ENCODE results near the gene ERAP2.
A peak's percentile ranks its signal among the peaks of the same experiment; 100 is the strongest.

ERAP2 gene

DNA sequence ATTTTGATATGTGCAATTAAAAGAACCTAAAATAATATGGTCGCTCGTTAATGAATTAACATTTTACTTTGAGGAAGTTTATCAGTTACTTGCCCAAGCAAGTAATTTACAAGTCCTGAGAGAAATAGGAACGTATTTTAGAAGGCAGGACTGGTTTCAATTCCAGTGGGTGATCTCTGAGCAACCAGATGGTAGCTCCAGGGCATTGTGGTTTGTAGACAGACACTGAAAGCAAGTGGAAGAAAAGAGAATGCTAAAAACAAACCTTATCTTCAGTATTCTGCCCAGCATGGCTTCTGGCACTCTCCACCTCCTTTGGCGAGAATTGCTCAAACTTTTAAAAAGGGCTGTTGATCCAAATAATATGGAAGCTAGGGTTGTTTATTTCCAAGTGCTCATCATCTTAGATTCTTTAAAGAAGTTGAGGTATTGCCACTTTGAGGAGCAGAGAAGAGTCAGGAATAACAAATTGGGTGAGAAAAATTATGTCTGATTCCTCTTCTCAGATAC, 31.8 kb upstream of the ERAP2 start:
- Histone ChIP-seq H3K9ac (ENCODE audit: low read length) (no peak overlapping the region), H3K4me2 (ENCODE audit: low read depth, low read length) (peak overlapping the region; percentile 83), H4K20me1 (ENCODE audit: insufficient read depth, low read length) (no peaks in the 10 kb centered on the region), H3K4me3 (ENCODE audit: low read length) (no peak overlapping the region), H3K79me2 (ENCODE audit: low read length) (no peaks in the 10 kb centered on the region), H3K9me2 (replicated peaks; ENCODE audit: insufficient read depth, low read length) (no peaks in the 10 kb centered on the region), H2AFZ (ENCODE audit: low read length) (no peak overlapping the region), H3K36me3 (replicated peaks; ENCODE audit: insufficient read depth, low read length) (no peaks in the 10 kb centered on the region), H3F3A (ENCODE audit: insufficient read depth, low read length) (0 out of 2 replicates have a peak, but pooled peaks cover 3% of the 10 kb centered on the region), H3K4me1 (ENCODE audit: low read length) (peaks cover 11% of the 10 kb centered on the region), H3K27me3 (replicated peaks; ENCODE audit: insufficient read depth, low read length) (no peaks in the 10 kb centered on the region), H3K9me3 (replicated peaks; ENCODE audit: insufficient read depth, low read length) (no peaks in the 10 kb centered on the region), H3K27ac (ENCODE audit: low read length) (no peak overlapping the region)
- TF ChIP-seq, protein P1, sequence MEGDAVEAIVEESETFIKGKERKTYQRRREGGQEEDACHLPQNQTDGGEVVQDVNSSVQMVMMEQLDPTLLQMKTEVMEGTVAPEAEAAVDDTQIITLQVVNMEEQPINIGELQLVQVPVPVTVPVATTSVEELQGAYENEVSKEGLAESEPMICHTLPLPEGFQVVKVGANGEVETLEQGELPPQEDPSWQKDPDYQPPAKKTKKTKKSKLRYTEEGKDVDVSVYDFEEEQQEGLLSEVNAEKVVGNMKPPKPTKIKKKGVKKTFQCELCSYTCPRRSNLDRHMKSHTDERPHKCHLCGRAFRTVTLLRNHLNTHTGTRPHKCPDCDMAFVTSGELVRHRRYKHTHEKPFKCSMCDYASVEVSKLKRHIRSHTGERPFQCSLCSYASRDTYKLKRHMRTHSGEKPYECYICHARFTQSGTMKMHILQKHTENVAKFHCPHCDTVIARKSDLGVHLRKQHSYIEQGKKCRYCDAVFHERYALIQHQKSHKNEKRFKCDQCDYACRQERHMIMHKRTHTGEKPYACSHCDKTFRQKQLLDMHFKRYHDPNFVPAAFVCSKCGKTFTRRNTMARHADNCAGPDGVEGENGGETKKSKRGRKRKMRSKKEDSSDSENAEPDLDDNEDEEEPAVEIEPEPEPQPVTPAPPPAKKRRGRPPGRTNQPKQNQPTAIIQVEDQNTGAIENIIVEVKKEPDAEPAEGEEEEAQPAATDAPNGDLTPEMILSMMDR (IDR thresholded peaks at IDR 0.05; ENCODE audit: low read length): no peak
- no peak for TF ChIP-seq EZH2phosphoT487 (IDR thresholded peaks at IDR 0.05; ENCODE audit: low read length)
- no peak for TF ChIP-seq EZH2 (optimal IDR thresholded peaks at IDR 0.05; ENCODE audit: low read depth, low read length)
- peak; percentile 70 for DNase-seq

DNA sequence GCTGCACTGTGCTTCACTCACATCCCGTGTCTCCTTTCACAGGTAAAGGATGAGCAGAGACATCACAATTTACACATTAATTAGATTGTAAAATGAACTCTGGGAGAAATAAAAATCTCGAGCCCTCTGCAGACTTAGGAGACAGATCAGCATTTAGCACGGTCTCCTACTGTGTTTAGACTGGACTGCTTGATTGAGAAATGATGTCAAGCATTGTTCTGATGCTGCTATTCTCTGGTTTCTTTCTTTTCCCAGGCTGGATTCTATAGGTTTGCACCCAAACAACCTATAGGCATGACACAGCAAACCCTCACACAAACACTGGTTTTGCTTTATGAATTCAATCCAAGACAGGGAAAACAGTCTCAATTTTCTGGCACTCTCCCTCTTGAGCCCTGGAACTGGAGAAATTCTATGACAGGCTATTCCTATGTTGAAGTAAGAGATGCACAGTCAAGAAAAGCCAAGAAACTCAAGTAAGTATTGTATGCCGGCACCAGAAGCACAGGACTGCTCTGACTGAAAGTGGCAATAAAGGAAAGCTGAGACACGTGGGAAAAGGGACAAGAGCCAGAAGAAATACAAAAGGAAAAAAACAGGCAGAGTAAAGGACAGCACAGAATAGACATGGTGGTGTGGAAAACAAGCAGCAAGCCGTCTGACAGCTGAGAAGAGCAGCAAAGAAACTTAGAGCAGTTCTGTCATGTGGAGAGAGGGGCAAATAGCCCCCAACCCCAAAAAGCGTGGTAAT, 24.8 kb upstream of the ERAP2 start:
- Histone ChIP-seq H3K9me3 (replicated peaks; ENCODE audit: insufficient read depth, low read length) (no peaks in the 10 kb centered on the region), H3K4me3 (ENCODE audit: low read length) (no peak overlapping the region), H2AFZ (ENCODE audit: low read length) (no peak overlapping the region), H3K27ac (ENCODE audit: low read length) (no peak overlapping the region), H3K4me1 (ENCODE audit: low read length) (no peaks in the 10 kb centered on the region), H3K27me3 (replicated peaks; ENCODE audit: insufficient read depth, low read length) (no peaks in the 10 kb centered on the region), H3K9ac (ENCODE audit: low read length) (no peak overlapping the region), H3K36me3 (replicated peaks; ENCODE audit: insufficient read depth, low read length) (no peaks in the 10 kb centered on the region), H3K9me2 (replicated peaks; ENCODE audit: insufficient read depth, low read length) (no peaks in the 10 kb centered on the region), H3K79me2 (ENCODE audit: low read length) (no peaks in the 10 kb centered on the region), H3F3A (ENCODE audit: insufficient read depth, low read length) (no peaks in the 10 kb centered on the region), H4K20me1 (ENCODE audit: insufficient read depth, low read length) (no peaks in the 10 kb centered on the region), H3K4me2 (ENCODE audit: low read depth, low read length) (no peak overlapping the region)
- no peak for DNase-seq
- TF ChIP-seq, protein P1 (IDR thresholded peaks at IDR 0.05; ENCODE audit: low read length): no peak
- no peak for TF ChIP-seq EZH2 (optimal IDR thresholded peaks at IDR 0.05; ENCODE audit: low read depth, low read length)
- no peak for TF ChIP-seq EZH2phosphoT487 (IDR thresholded peaks at IDR 0.05; ENCODE audit: low read length)

DNA sequence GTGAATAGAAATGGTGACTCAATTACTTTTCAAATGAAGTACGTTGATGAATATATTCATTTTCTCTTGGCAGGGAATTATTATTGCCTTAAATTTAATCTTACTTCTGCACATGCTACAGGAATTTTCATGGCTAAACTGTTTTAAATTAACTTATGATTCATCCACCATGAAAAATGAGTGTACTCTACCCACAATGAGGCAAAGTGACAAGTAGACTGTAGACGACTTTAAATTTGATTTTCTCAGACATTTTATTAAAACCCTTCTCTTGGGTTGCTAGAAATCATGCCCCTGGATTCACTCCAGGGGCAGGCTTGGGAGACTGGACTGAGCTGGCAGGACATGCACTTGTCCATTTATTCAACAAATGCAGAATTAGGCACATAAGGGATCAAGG, 23.5 kb upstream of the ERAP2 start:
- DNase-seq: no peak
- no peaks in the 10 kb centered on the region for H3K9me2 ChIP-seq (replicated peaks; ENCODE audit: insufficient read depth, low read length)
- H3K79me2 ChIP-seq (ENCODE audit: low read length): no peaks in the 10 kb centered on the region
- H4K20me1 ChIP-seq (ENCODE audit: insufficient read depth, low read length): no peaks in the 10 kb centered on the region
- no peaks in the 10 kb centered on the region for H3K36me3 ChIP-seq (replicated peaks; ENCODE audit: insufficient read depth, low read length)
- TF ChIP-seq, protein P1 (IDR thresholded peaks at IDR 0.05; ENCODE audit: low read length): no peak
- no peak for TF ChIP-seq EZH2 (optimal IDR thresholded peaks at IDR 0.05; ENCODE audit: low read depth, low read length)
- TF ChIP-seq EZH2phosphoT487 (IDR thresholded peaks at IDR 0.05; ENCODE audit: low read length): no peak
- H3K27me3 ChIP-seq (replicated peaks; ENCODE audit: insufficient read depth, low read length): no peaks in the 10 kb centered on the region
- H2AFZ ChIP-seq (ENCODE audit: low read length): no peak overlapping the region
- no peaks in the 10 kb centered on the region for H3F3A ChIP-seq (ENCODE audit: insufficient read depth, low read length)
- H3K4me3 ChIP-seq (ENCODE audit: low read length): no peak overlapping the region
- no peaks in the 10 kb centered on the region for H3K4me1 ChIP-seq (ENCODE audit: low read length)
- H3K4me2 ChIP-seq (ENCODE audit: low read depth, low read length): no peak overlapping the region
- no peak overlapping the region for H3K27ac ChIP-seq (ENCODE audit: low read length)
- H3K9me3 ChIP-seq (replicated peaks; ENCODE audit: insufficient read depth, low read length): no peaks in the 10 kb centered on the region
- no peak overlapping the region for H3K9ac ChIP-seq (ENCODE audit: low read length)
